A549 (cell line): ENCODE data around the gene DUS2. TPM values are rescaled to one million over a fixed set of nuclear protein-coding genes. Genes with fewer than 3 reads are reported as not detected.

Experiments used
- ATAC-seq, 2 experiments: fragments of 200-7000 bp in 1 of 2; fragments of >200 bp in 1 of 2; cut with Nextera tagmentation in 1 of 2; cut with Tn5 transposase in 1 of 2; 3 replicates each; pipeline versions ENCODE4 v1.8.0 to v1.9.1; 2018 to 2020; ENCODE audit warnings: mild to moderate bottlenecking in 1 of 2, moderate library complexity in 1 of 2
- CTCF ChIA-PET: fragments of 300-600 bp; sonication (Branson Sonifier 250); formaldehyde crosslinking; extraction: SDS; loops from one replicate; lab custom pipeline; 2021; ENCODE audit warnings: antibody characterized with exemption, inconsistent platforms; lab: Yijun Ruan, JAX
- POLR2A ChIA-PET: fragments of 350-600 bp; formaldehyde crosslinking; extraction: SDS; loops from one replicate; lab custom pipeline; 2021; ENCODE audit warnings: antibody characterized with exemption, inconsistent platforms; lab: Yijun Ruan, JAX
- DNase-seq, 2 experiments: peaks; one replicate each; pipeline versions ENCODE4 v3.0.0 to v3.0.0-alpha.2; 2011 to 2016; ENCODE audit warnings: low read depth in 1 of 2, low spot score in 1 of 2
- FAIRE-seq: peaks from 2 replicates; lab custom pipeline; 2011; peaks lifted over from hg19 to GRCh38; lab: Jason Lieb, UNC
- H3K27ac ChIP-seq, 2 experiments: fragments of >200 bp; sonication (Bioruptor Twin); formaldehyde crosslinking; 3 replicates each; pipeline ENCODE4 v1.5.1; 2016 to 2017
- H3K4me1 ChIP-seq: fragments of >200 bp; sonication (Bioruptor Twin); formaldehyde crosslinking; 3 replicates; pipeline ENCODE4 v1.6.1; 2016
- H3K4me2 ChIP-seq: fragments of >200 bp; sonication (Bioruptor Twin); formaldehyde crosslinking; 3 replicates; pipeline ENCODE4 v1.6.1; 2016
- H3K4me3 ChIP-seq: fragments of >200 bp; sonication (Bioruptor Twin); formaldehyde crosslinking; 3 replicates; pipeline ENCODE4 v1.5.1; 2016
- H3K9me3 ChIP-seq: fragments of >200 bp; sonication (Bioruptor Twin); formaldehyde crosslinking; 3 replicates; pipeline ENCODE4 v1.6.1; 2016
- BCL3 ChIP-seq: fragments of >200 bp; sonication (Bioruptor Twin); formaldehyde crosslinking; IDR thresholded peaks from 3 replicates; pipeline ENCODE4 v1.6.1; 2016
- BHLHE40 ChIP-seq: IDR thresholded peaks from 2 replicates; pipeline ENCODE4 v1.6.1; 2012; ENCODE audit warnings: low read depth, low read length, inconsistent platforms
- CBX2 ChIP-seq: fragments of 200-600 bp; sonication (generic); IDR thresholded peaks from 2 replicates; pipeline ENCODE4 v1.6.1; 2016; ENCODE audit warnings: low read depth, mild to moderate bottlenecking, borderline replicate concordance
- CBX8 ChIP-seq: fragments of 200-600 bp; sonication (generic); IDR thresholded peaks from 2 replicates; pipeline ENCODE4 v1.6.1; 2016
- CHD2 ChIP-seq: fragments of 150-350 bp; IDR thresholded peaks from 2 replicates; pipeline ENCODE4 v1.6.1; 2014; ENCODE audit warnings: low read length; ENCODE audit not compliant: partially characterized antibody
- ESRRA ChIP-seq: fragments of 150-350 bp; IDR thresholded peaks from 2 replicates; pipeline ENCODE4 v1.6.1; 2014; ENCODE audit warnings: mild to moderate bottlenecking, low read length, borderline replicate concordance
- HDAC2 ChIP-seq: fragments of 200-600 bp; sonication (generic); IDR thresholded peaks from 2 replicates; pipeline ENCODE4 v1.6.1; 2016
- HEYL ChIP-seq: fragments of 250-450 bp; sonication (Bioruptor Pico); IDR thresholded peaks from 2 replicates; pipeline ENCODE4 v1.8.0; 2021; ENCODE audit warnings: mild to moderate bottlenecking, moderate library complexity
- HMGXB4 ChIP-seq: fragments of 250-450 bp; sonication (Bioruptor Pico); IDR thresholded peaks from 2 replicates; pipeline ENCODE4 v1.5.0; 2021; ENCODE audit warnings: mild to moderate bottlenecking, moderate library complexity, borderline replicate concordance
- HOXA7 ChIP-seq: fragments of 250-450 bp; sonication (Bioruptor Pico); IDR thresholded peaks from 2 replicates; pipeline ENCODE4 v1.5.0; 2020; ENCODE audit warnings: mild to moderate bottlenecking, moderate library complexity
- MAZ ChIP-seq: fragments of 150-350 bp; IDR thresholded peaks from 2 replicates; pipeline ENCODE4 v1.6.1; 2014; ENCODE audit warnings: antibody characterized with exemption, low read depth, low read length, borderline replicate concordance
- PHF8 ChIP-seq: fragments of 200-600 bp; sonication (generic); IDR thresholded peaks from 2 replicates; pipeline ENCODE4 v1.6.1; 2016; ENCODE audit warnings: low read depth, mild to moderate bottlenecking, antibody characterized with exemption, moderate library complexity, borderline replicate concordance
- RARB ChIP-seq: fragments of 250-450 bp; sonication (Bioruptor Pico); IDR thresholded peaks from 2 replicates; pipeline ENCODE4 v1.8.0; 2021; ENCODE audit warnings: mild to moderate bottlenecking, moderate library complexity
- RFX5 ChIP-seq: fragments of 450-650 bp; IDR thresholded peaks from 2 replicates; pipeline ENCODE4 v1.7.1; 2014; ENCODE audit warnings: antibody characterized with exemption, mild to moderate bottlenecking, moderate library complexity
- RNF2 ChIP-seq: fragments of 200-600 bp; sonication (generic); IDR thresholded peaks from 2 replicates; pipeline ENCODE4 v1.6.1; 2016; ENCODE audit warnings: low read depth, mild to moderate bottlenecking, antibody characterized with exemption, moderate library complexity, borderline replicate concordance
- SMC3 ChIP-seq: fragments of >200 bp; sonication (Bioruptor Twin); formaldehyde crosslinking; IDR thresholded peaks from 3 replicates; pipeline ENCODE4 v1.6.1; 2018; ENCODE audit warnings: inconsistent platforms
- ZC3H11A ChIP-seq: fragments of 450-650 bp; IDR thresholded peaks from 2 replicates; pipeline ENCODE4 v1.6.1; 2014; ENCODE audit warnings: antibody characterized with exemption, mild to moderate bottlenecking
- ZFP36 ChIP-seq: fragments of 450-650 bp; IDR thresholded peaks from 2 replicates; pipeline ENCODE4 v1.6.1; 2014; ENCODE audit warnings: borderline replicate concordance; ENCODE audit not compliant: partially characterized antibody
- ZSCAN20 ChIP-seq: fragments of 250-450 bp; sonication (Bioruptor Pico); IDR thresholded peaks from 2 replicates; pipeline ENCODE4 v1.8.0; 2022; ENCODE audit warnings: mild to moderate bottlenecking, moderate library complexity
- WGBS: methylation state at CpG from one replicate; pipeline ENCODE4 v1.1.6; 2017; ENCODE audit errors: missing lambda C conversion rate; 5-methylcytosine and 5-hydroxymethylcytosine counted together
- polyA plus RNA-seq, 4 experiments: library from polyadenylated mRNA; depleted of rRNA in 3 of 4; stranded (reverse); fragments of >200 nt; fragmentation: RNase III in 1 of 4; extraction: RNeasy Plus Mini Kit Qiagen cat#74134 plus additional on column Dnase treatment in 1 of 4; gene quantifications; 2 replicates in 3 of 4; 3 replicates in 1 of 4; pipeline ENCODE4 v1.2.3, GENCODE V29; 2011 to 2017

The DUS2 gene
- polyA plus RNA-seq, 2 of the 4 experiments (the other 2 are of a cell fraction): 20.8 to 21.5 TPM

GRCh38 chr16:68083239-68083781 is 60.2 kb downstream of the DUS2 start:
- FAIRE-seq (no peak), DNase-seq (no peak), ATAC-seq (no peak)
- no peaks in the 10 kb centered on the region for H3K9me3 ChIP-seq
- WGBS: 95% methylated on average over 4 of the region's 4 CpGs
- TF ChIP-seq HMGXB4 (CRISPR knock-in tag) (no peak), SMC3 (no peak), CBX8 (no peak), PHF8 (no peak), RARB (CRISPR knock-in tag) (no peak), ZSCAN20 (no peak)
- no peak overlapping the region; a peak in 1 of 6 replicates for H3K27ac ChIP-seq
- H3K4me3 ChIP-seq: no peak overlapping the region
- peaks cover 22% of the 10 kb centered on the region for H3K4me1 ChIP-seq
- H3K4me2 ChIP-seq: no peak overlapping the region
- ChIA-PET CTCF (interaction anchor here (0.6 to 3.8 kb wide), 6 partner anchors 9 to 878 kb away, joined by 3 to 17 read pairs (median 7); no protein-coding TSS in a partner anchor), POLR2A (no interaction called here)

GRCh38 chr16:68083861-68084503 is 60.9 kb downstream of the DUS2 start:
- peak overlapping the region; percentile 70 for H3K4me2 ChIP-seq
- FAIRE-seq: no peak
- WGBS: 85% methylated on average over 19 of the region's 21 CpGs
- peak overlapping the region; percentile 88 to 94 for H3K27ac ChIP-seq
- peak in 1 of 2 experiments; percentile 23 for DNase-seq
- H3K9me3 ChIP-seq: no peaks in the 10 kb centered on the region
- POLR2A ChIA-PET: interaction anchor here (1.7 to 2.0 kb wide), 3 partner anchors 10 to 61 kb away, joined by 7 to 20 read pairs (median 9); partner anchors contain the start of genes DDX28 and DUS2
- H3K4me3 ChIP-seq: peak overlapping the region; percentile 96; the same call in 2 of the 3 replicates
- ATAC-seq: peak in 1 of 2 experiments; percentile 16; a peak in 3 of 6 replicates
- H3K4me1 ChIP-seq: peaks cover 26% of the 10 kb centered on the region
- CTCF ChIA-PET: interaction anchor here (0.5 to 3.8 kb wide), 11 partner anchors 9 to 878 kb away, joined by 3 to 17 read pairs (median 4); no protein-coding TSS in a partner anchor
- TF ChIP-seq ZFP36: no peak
- TF ChIP-seq RFX5: no peak
- no peak for TF ChIP-seq BHLHE40
- TF ChIP-seq ESRRA: no peak
- TF ChIP-seq RNF2: no peak
- no peak for TF ChIP-seq HDAC2
- TF ChIP-seq HEYL: no peak
- no peak for TF ChIP-seq MAZ
- no peak for TF ChIP-seq HOXA7 (CRISPR knock-in tag)
- no peak for TF ChIP-seq ZC3H11A
- TF ChIP-seq CHD2: no peak
- no peak for TF ChIP-seq BCL3
- TF ChIP-seq CBX2: no peak
